HG03439 (cell line): Measurements from ENCODE around the gene C1orf21.

ENCODE experiments used
- ATAC-seq: cut with Tn5 transposase; IDR thresholded peaks from one replicate; pipeline ENCODE4 v1.9.1; 2021; ENCODE audit warnings: mild to moderate bottlenecking, moderate library complexity; ENCODE audit not compliant: unreplicated experiment

The C1orf21 gene

DNA sequence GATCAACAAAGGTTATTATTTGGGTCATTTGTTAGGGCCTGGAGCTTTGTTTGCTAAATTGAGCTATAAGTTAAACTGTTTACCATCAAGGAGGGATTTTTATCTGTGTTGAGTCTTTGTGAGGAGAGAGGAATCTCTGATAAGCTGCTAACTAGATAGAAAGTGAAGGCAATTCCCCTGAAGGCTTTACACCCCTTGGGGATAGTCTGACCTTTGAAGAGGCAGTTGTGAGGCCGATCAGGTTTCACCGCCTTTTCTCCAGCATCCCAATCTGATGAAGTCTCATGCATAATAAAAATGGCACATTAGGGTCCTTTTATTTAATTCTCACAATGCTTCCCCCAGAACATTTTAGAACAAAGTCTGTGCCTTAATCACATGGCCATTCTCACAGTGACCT is 21.8 kb downstream of the C1orf21 start:
- ATAC-seq = no peak

DNA sequence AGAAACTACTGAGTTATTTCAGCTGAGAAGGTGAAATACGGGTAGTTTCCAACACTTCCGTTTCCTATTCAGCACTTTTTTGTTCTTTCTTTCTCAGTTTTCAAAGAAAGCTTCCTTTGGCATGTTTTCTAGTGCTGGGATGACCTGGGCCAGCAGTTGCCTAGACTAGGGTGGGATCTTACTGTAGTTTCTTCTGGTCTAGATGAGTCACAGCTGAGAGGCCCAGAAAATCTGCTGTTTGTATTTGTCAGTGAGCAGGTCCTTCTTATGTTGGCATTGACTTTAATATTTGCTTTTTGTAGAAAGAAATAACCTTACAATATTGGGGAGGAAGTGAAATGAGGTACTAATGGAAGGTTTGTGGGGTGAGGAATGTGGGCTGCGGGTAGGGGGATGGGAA is 22.2 kb downstream of the C1orf21 start:
- no peak for ATAC-seq

DNA sequence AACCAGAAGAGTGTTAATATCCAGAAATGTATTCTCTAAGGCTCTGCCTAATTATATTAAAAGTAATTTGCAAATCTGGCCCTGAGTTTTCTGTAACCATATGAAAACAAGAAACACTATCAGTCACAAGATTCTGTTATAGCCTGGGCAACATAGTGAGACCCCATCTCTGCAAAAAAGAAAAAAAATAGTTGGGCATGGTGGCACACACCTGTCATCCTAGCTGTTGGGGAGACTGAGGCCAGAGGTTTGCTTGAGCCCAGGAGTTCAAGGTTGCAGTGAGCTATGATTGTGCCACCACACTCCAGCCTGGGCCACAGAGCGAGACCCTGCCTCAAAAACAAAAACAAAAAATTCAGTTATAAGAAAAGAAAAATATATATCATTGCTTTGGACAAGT is 25.6 kb downstream of the C1orf21 start:
- ATAC-seq = no peak

DNA sequence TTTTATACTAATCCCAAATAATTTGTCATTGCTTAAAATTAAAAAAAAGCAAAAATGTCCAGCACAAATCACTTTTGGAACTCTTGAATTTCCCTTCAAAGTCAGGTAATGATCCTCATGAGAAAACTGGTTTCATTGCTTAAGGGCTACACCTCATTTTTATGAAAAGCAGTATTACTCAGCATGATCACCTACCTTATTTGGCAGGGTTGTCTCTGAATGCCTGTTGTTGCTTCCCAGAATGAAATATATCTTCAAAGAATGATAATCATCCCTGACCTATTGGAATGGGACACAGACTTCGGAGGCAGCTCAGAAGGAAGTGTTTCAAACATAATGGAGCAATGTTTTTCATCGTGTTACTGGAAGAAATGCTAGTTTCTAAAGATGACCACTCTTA is 29.7 kb downstream of the C1orf21 start:
- no peak for ATAC-seq

- ATAC-seq = no peak
Measured at GRCh38 chr1:184416946-184417345, 30.1 kb downstream of the C1orf21 start.

DNA sequence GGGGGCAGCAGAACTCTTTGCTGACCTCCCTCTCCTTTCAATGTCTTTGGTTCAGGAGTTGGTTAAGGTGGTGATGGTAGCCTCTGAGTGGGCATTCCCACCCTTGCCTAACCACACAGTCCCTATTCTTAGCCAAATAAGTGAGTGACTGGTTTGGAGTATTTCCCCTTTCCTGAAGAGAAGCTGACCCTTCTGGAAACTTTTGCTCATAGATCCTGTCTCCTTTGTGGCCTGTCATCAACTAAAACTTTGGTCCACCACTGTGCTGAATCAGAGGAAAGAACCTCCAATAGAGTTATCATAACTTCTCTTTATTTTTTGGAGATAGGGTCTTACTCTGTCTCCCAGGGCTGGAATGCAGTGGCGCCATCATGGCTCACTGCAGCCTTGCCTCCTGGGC is 31.1 kb downstream of the C1orf21 start:
- no peak for ATAC-seq

- no peak for ATAC-seq
Measured at GRCh38 chr1:184418652-184419349, 32.0 kb downstream of the C1orf21 start.

DNA sequence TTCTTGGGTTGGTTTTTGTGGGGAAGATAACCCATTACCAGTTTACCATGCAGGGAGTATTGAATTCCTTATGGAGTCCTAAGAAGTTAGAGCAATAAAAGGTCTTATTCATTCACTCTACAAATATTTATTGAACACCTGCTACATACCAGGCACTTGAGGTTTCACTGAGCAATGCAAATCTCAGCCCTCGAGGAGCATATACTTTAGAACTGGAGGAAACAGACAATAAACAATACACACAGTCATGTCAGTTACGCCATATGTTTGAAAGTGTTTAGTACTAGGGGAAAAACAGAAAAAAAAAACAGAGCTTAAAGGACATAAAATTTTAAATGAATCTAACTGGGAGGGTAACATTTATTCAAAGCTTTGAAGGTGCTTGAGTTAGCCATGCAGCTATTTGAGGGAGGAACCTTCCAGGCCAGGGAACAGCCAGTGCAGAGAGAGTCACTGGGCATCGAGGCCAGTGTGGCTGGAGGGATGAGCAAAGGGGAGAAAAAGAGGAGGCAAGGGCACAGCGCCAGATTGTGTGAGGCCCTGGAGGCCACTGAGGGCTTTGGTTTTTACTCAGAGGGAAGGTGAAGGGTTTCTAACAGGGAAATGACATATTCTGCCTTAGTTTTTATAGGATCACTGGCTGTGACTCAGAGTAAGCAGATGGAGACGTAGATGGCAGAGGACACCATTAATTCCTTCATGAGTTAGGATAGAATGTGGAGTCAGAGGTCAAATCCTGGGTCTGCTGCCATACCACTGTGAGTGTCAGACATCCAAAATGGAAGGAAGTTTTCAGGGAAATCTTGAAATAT is 32.7 kb downstream of the C1orf21 start:
- no peak for ATAC-seq

DNA sequence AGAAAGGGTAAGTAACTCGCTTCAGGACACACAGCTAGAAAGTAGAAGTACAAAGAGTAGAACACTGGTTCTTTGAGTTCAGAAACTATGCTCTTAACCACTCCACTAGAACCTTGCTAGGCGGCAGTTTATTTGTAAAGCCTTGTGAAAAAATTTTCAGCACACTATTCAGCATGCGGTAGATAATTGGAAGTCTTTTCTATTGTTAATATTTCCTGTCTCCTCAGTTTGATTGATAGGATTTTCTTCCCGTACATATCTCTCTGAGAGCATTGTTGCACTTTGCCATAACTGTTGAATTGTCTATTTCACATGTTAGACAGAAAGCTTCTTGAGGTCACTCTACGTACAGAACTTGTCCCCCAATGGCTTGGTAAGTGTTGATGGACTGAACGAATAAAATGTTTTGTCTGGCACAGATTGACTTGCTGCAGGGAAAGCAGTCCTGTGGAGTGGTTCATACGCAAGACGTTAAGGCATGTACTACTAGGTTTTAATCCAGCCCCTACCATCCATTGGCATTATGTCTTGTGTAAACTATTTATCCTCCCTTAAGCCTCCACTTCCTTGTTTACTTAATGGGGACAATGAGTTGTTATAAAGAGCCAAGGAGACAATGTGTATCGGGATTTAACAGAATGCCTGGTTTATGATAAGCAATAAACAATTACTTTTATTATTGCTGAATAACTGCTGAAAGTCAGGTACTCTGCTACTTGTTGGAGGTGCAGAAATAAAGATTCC is 35.8 kb downstream of the C1orf21 start:
- ATAC-seq = no peak

- no peak for ATAC-seq
Measured at GRCh38 chr1:184423649-184424048, 36.8 kb downstream of the C1orf21 start.

- no peak for ATAC-seq
Measured at GRCh38 chr1:184424157-184424556, 37.3 kb downstream of the C1orf21 start.

- no peak for ATAC-seq
Measured at GRCh38 chr1:184424945-184425344, 38.1 kb downstream of the C1orf21 start.

GRCh38 chr1:184425449-184426277 is 38.8 kb downstream of the C1orf21 start:
- no peak for ATAC-seq

DNA sequence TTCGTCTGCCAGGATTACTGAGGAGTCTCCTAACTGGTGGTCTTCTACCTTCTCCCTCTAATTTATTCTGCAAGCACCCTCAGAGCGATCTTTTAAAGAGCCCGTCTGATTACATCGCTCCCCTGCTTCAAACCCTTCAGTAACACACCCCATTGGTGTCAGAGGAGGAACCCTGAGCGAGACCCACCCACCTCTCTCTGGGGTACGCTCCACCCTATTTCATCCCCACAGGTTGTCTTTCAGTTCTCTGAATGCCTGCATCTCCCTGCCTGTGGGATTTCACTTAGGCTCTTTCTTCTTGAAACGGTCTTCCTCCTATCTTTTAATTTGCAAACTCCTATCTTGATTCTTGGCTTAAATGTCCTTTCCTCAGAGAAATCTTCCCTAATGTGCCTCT is 39.4 kb downstream of the C1orf21 start:
- ATAC-seq = no peak

DNA sequence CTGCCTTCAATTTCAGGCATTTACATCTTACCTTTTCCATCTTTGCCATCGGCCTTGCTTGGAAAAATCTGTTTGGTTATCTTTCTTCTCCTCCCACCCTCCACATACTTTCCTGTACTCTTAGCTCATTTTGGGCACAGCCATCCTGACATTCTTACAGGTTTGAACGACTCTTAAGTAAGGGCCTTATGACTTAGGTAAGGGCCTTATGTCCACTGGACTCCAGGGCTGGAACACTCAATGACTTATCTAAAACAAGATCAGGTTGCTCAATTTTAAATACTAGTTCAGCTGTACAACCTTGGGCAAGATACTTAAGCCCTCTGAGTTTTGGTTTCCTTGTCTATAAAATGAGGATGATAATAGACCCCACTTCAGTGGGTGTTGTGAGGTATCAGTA is 40.9 kb downstream of the C1orf21 start:
- no peak for ATAC-seq

GRCh38 chr1:184428604-184429003 is 41.8 kb downstream of the C1orf21 start:
- no peak for ATAC-seq

DNA sequence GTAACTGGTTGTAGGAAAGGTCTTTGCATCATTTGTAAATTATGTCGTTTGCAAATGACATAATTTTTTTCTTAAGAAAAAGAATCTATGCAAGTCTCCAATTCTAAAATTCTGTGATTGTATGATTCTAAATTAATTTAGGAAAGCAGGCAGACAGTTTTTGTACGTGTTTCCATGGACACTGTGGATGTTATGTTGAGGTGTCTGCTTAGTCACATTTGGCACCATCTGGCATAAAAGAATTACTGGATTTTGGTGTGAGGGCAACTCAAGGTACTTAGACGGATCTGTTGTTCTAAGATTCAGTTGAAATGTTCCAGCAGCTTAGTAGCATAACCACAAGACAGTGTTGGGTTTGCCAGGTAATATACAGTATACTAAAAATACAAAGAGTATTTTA is 42.5 kb downstream of the C1orf21 start:
- ATAC-seq = no peak

DNA sequence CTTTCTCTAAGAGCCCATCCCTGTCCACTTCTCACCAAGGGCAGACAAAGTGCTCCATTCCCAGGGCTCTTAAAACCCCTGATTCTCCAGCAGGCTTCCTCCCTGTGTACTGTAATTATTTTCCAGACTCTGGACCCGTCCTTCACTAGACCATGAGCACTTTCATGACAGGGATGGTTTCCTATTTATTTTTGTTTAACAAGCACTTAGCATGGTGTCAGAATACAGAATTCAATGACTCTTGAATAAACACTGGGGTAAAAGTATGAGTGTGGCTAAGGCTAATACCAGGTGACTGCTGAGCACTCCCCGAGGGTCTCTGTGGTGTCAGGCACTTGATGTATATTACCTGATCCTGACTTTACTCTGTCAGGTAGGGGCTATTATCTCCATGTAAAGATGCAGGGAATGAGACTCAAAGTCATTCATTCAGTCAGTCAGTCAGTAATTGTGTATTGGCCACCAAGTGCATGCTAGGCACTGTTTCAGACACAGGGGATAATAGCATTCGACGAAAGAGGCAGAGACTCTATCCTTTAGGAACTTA is 47.2 kb downstream of the C1orf21 start:
- ATAC-seq = no peak

GRCh38 chr1:184437291-184437690 is 50.5 kb downstream of the C1orf21 start:
- no peak for ATAC-seq

- ATAC-seq = no peak
Measured at GRCh38 chr1:184438363-184438762, 51.5 kb downstream of the C1orf21 start.

DNA sequence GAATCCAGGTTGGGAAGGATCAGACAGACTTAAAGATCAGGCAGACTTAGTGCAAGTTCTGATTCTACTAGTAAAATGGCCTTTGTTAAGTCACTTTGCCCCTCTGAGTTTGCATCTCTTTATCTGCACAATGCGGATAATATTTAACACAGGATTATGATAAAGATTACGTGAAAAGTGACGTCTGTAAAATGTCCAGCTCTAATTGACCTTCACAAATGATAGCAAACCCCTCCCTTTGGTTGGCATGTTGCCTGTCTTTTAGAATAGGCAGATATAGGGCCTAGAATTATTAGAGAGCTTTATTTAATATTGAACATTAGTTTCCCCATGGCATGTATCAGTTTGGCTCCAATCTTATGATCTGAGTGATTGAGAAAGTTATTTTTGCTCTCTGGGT is 55.4 kb downstream of the C1orf21 start:
- ATAC-seq = no peak
